ENCODE results near the gene WRAP73. TPM values are rescaled to one million over a fixed set of nuclear protein-coding genes. Genes with fewer than 3 reads are reported as not detected.

The WRAP73 gene
- total RNA-seq, 3 donors from 2014 or later, result 19.3 to 23.6 (median 20.2) TPM

DNA sequence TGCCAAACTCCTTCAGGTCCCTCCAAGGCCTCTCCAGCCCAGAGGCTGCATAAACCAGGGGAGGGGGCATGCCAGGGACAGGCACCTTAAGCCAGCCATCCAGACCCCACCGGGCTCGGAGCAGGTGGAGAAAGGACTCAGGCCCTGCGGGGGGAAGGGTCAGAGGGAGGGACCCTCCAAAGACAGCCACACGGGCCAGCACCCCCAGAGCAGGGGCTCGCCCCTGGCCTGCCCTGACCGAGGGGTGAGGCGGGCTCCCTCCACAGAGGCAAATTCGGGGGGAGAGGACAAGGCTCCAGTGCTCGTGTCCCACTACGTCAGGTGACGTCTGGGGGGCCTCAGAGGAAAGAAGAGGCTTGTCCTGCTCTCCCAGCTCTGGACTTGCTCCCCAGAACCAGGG, 46.7 kb downstream of the WRAP73 start:
- Histone ChIP-seq H3K27me3 (peaks cover 0 to 15% of the 10 kb centered on the region in 2 donors), H3K4me1 (peaks cover under 1 to 3% of the 10 kb centered on the region in 2 donors), H3K36me3 (no peaks in the 10 kb centered on the region), H3K9me3 (no peaks in the 10 kb centered on the region), H3K4me3 (no peak overlapping the region), H3K27ac (no peak overlapping the region)
- no peak for DNase-seq (ENCODE audit: low spot score in 2 of 2)
- TF ChIP-seq POLR2A (IDR thresholded peaks at IDR 0.05) (no peak), POLR2AphosphoS5 (IDR thresholded peaks at IDR 0.05) (no peak)
- TF ChIP-seq, protein P1, sequence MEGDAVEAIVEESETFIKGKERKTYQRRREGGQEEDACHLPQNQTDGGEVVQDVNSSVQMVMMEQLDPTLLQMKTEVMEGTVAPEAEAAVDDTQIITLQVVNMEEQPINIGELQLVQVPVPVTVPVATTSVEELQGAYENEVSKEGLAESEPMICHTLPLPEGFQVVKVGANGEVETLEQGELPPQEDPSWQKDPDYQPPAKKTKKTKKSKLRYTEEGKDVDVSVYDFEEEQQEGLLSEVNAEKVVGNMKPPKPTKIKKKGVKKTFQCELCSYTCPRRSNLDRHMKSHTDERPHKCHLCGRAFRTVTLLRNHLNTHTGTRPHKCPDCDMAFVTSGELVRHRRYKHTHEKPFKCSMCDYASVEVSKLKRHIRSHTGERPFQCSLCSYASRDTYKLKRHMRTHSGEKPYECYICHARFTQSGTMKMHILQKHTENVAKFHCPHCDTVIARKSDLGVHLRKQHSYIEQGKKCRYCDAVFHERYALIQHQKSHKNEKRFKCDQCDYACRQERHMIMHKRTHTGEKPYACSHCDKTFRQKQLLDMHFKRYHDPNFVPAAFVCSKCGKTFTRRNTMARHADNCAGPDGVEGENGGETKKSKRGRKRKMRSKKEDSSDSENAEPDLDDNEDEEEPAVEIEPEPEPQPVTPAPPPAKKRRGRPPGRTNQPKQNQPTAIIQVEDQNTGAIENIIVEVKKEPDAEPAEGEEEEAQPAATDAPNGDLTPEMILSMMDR (IDR thresholded peaks at IDR 0.05), result no peak
- intact Hi-C loops (cut with DNase I; ENCODE audit: low total_unique reads), result no loop called here

DNA sequence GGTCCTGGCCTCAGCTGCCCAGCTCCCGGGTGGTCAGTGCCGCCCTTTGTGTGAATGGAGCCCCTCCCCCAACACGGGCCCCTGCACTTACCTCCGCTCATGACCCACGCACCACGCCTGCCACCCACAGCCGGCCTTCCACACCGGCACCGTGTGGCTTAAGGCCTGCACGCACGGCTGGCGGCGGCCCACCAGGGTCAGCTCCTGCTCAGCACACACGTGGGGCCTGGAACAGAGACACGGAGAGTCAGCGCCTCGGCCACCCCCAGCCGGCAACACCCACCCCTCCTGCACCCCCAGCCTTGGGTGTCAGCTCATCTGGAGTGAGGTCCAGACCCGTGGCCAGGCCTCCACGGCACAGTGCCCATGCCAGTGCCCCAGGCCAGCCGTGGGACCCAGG, 47.5 kb downstream of the WRAP73 start:
- peaks cover 5 to 11% of the 10 kb centered on the region in 2 donors for H3K4me1 ChIP-seq

DNA sequence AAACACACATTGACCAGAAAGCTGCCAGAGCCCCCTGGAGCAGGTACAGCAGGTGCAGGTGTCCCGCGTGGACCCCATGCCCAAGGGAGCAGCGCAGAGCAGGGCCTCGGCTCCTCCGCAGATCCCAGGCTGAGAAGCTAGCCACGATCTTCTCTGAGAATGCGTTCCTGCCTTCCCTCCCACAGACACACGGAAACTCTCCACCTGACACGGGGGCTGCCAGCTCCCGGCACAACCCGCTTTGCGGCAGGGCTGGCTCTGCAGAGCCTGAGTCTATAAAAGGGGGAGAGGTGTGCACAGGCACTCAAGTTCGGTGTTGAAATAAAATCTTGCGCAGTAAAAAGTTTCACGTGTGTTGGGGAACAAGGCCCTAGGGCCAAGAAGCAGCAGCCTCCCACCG, 48.2 kb downstream of the WRAP73 start:
- TF ChIP-seq POLR2A (IDR thresholded peaks at IDR 0.05) (no peak), POLR2AphosphoS5 (IDR thresholded peaks at IDR 0.05) (no peak)
- TF ChIP-seq, protein P1 (IDR thresholded peaks at IDR 0.05), result no peak
- H3K4me3 ChIP-seq, result no peak overlapping the region
- H3K9me3 ChIP-seq, result no peaks in the 10 kb centered on the region
- DNase-seq (ENCODE audit: low spot score in 2 of 2), result no peak
- H3K27ac ChIP-seq, result no peak overlapping the region
- peaks cover 5 to 13% of the 10 kb centered on the region in 2 donors for H3K4me1 ChIP-seq
- H3K36me3 ChIP-seq, result no peaks in the 10 kb centered on the region
- H3K27me3 ChIP-seq, result peaks cover 0 to 11% of the 10 kb centered on the region in 2 donors
- intact Hi-C loops (cut with DNase I; ENCODE audit: low total_unique reads), result no loop called here

More for the DNA sequence above, 47.5 kb downstream of the WRAP73 start:
- no peak for DNase-seq (ENCODE audit: low spot score in 2 of 2)
- H3K9me3 ChIP-seq, result no peaks in the 10 kb centered on the region
- intact Hi-C loops (cut with DNase I; ENCODE audit: low total_unique reads), result no loop called here
- H3K27ac ChIP-seq, result no peak overlapping the region
- H3K4me3 ChIP-seq, result no peak overlapping the region
- no peaks in the 10 kb centered on the region for H3K36me3 ChIP-seq
- TF ChIP-seq, protein P1 (IDR thresholded peaks at IDR 0.05), result no peak
- TF ChIP-seq POLR2A (IDR thresholded peaks at IDR 0.05) (no peak), POLR2AphosphoS5 (IDR thresholded peaks at IDR 0.05) (no peak)
- H3K27me3 ChIP-seq, result peaks cover 0 to 11% of the 10 kb centered on the region in 2 donors

DNA sequence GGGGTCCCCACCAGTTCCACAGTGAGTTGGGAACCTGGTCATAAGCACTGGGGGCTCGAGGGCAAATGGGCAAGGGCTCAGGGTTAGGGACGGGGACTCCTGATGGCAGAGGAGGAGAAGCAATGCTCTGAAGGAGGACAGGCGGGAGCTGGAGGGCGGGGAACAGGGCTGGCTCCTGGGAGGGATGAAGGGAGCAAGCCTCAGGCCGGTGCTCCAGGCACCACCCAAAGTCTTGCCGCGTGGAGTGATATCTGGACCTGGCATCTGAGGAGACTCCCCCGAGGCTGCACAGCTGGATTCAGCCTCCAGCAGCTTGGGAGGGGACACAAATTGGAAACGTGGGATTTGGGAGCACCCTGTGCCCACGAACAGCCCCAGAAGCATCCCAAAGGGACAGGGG, 49.5 kb downstream of the WRAP73 start:
- Histone ChIP-seq H3K36me3 (no peaks in the 10 kb centered on the region), H3K4me3 (no peak overlapping the region), H3K27me3 (peaks cover 0 to 4% of the 10 kb centered on the region in 2 donors), H3K27ac (no peak overlapping the region), H3K9me3 (no peaks in the 10 kb centered on the region), H3K4me1 (peaks cover 5 to 13% of the 10 kb centered on the region in 2 donors)
- TF ChIP-seq POLR2A (IDR thresholded peaks at IDR 0.05) (no peak), POLR2AphosphoS5 (IDR thresholded peaks at IDR 0.05) (no peak)
- TF ChIP-seq, protein P1 (IDR thresholded peaks at IDR 0.05), result no peak
- intact Hi-C loops (cut with DNase I; ENCODE audit: low total_unique reads), result no loop called here
- DNase-seq (ENCODE audit: low spot score in 2 of 2), result no peak

DNA sequence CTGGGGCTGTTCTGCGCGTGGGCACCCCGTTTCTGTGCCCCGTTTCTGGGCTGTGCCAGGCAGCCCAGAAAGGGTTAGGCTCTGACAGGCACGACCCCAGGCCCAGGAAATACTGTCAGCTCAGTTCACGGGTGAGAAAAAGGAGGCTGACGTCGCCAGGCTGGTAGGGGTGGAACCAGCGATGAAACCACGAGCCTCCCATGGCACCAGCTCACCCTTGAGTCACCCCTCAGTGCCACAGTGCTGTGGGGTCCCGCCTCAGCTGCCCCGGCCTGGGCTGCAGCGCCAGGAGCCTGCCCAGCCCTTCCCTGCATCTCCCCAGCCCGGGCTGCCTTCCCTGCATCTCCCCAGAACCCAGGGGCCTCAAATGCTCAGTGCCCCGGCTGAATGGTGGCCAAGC, 50.1 kb downstream of the WRAP73 start:
- H3K9me3 ChIP-seq, result no peaks in the 10 kb centered on the region
- no peak overlapping the region for H3K4me3 ChIP-seq
- TF ChIP-seq, protein P1 (IDR thresholded peaks at IDR 0.05), result no peak
- TF ChIP-seq POLR2AphosphoS5 (IDR thresholded peaks at IDR 0.05), result no peak
- TF ChIP-seq POLR2A (IDR thresholded peaks at IDR 0.05), result no peak

More for the DNA sequence above, 50.1 kb downstream of the WRAP73 start:
- Histone ChIP-seq H3K36me3 (no peaks in the 10 kb centered on the region), H3K4me1 (peaks cover 5 to 13% of the 10 kb centered on the region in 2 donors), H3K27ac (no peak overlapping the region), H3K27me3 (peaks cover 0 to 4% of the 10 kb centered on the region in 2 donors)
- intact Hi-C loops (cut with DNase I; ENCODE audit: low total_unique reads), result no loop called here
- no peak for DNase-seq (ENCODE audit: low spot score in 2 of 2)
